ENCODE measurements around the gene ZNF783.

GRCh38 chr7:149319376-149319775 is 57.4 kb downstream of the ZNF783 start:
- TF ChIP-seq CTCF (IDR thresholded peaks at IDR 0.05) (no peak), POLR2A (IDR thresholded peaks at IDR 0.05) (no peak)

All from prostate gland (tissue), 2 donors.